ENCODE data around the gene TRAPPC2B. TPM values are rescaled to one million over a fixed set of nuclear protein-coding genes. Genes with fewer than 3 reads are reported as not detected.

The TRAPPC2B gene
- polyA plus RNA-seq, 3 donors = 7.4 to 13.9 (median 11.5) TPM

- intact Hi-C loops (cut with micrococcal nuclease) = loop anchor here (1.0 to 5.0 kb wide), 5 partner anchors 20 to 221 kb away; partner anchors contain the start of genes ZNF749 (in 2 of the 2), ZNF211 (in 1 of the 2), ZNF548 (in 1 of the 2) and ZNF772 (in 1 of the 2)
- H3K4me3 Mint-ChIP-seq = peak within 1 kb of the TSS; percentile 94 to 96
- H4K20me1 ChIP-seq (ENCODE audit: insufficient read depth, low read length) = no peaks in the 10 kb centered on the region
- peak; percentile 87 to 94 (median 90) for DNase-seq
- peak within 1 kb of the TSS; percentile 79 for H3K9ac ChIP-seq (ENCODE audit: insufficient read depth, low read length, poor library complexity, severe bottlenecking)
- peaks cover 14% of the 10 kb centered on the region for H3K4me1 Mint-ChIP-seq
- H3K9me3 Mint-ChIP-seq = peaks cover 14 to 31% (median 21%) of the 10 kb centered on the region in 7 donors
- peak within 1 kb of the TSS; percentile 95 for H3K4me2 ChIP-seq (replicated peaks; ENCODE audit: extremely low read depth, low read length, poor library complexity, severe bottlenecking)
- peak within 1 kb of the TSS; percentile 23 to 95 (median 78) for H3K27ac Mint-ChIP-seq
- peaks cover 14 to 17% of the 10 kb centered on the region in 2 donors for H3K4me1 ChIP-seq (ENCODE audit: control insufficient read depth in 1 of 2, insufficient read depth in 2 of 2, low read length in 2 of 2)
- peak within 1 kb of the TSS; percentile 77 to 95 (median 91) for H3K4me3 ChIP-seq (replicated peaks in 1 of 3; ENCODE audit: low read depth in 2 of 3, low read length in 3 of 3)
- peaks cover 17 to 34% of the 10 kb centered on the region in 2 donors for H3K36me3 ChIP-seq (replicated peaks in 1 of 2; ENCODE audit: control insufficient read depth in 1 of 2, insufficient read depth in 2 of 2, low read length in 2 of 2)
- H3K36me3 Mint-ChIP-seq = peaks cover 27 to 37% of the 10 kb centered on the region in 2 donors
- H3K27me3 Mint-ChIP-seq (ENCODE audit: low read depth in 3 of 3) = peaks cover 0 to 3% (median 0%) of the 10 kb centered on the region in 3 donors
- WGBS (ENCODE audit: insufficient coverage) = under 1% methylated on average over 52 of the region's 55 CpGs
- peak within 1 kb of the TSS; percentile 96 for H2AFZ ChIP-seq (ENCODE audit: insufficient read depth, low read depth, low read length, poor library complexity, severe bottlenecking)
- H3K27ac ChIP-seq (ENCODE audit: low read depth in 1 of 2, low read length in 2 of 2) = peak within 1 kb of the TSS; percentile 10 to 81
- peaks cover 13 to 29% of the 10 kb centered on the region in 2 donors for H3K9me3 ChIP-seq (replicated peaks in 1 of 2; ENCODE audit: control insufficient read depth in 1 of 2, insufficient read depth in 1 of 2, low read length in 2 of 2)
- peaks cover 24% of the 10 kb centered on the region for H3K79me2 ChIP-seq (ENCODE audit: insufficient read depth, low read length)
- no peak for TF ChIP-seq CTCF (IDR thresholded peaks at IDR 0.05)
- H3K27me3 ChIP-seq (ENCODE audit: control insufficient read depth in 2 of 2, insufficient read depth in 2 of 2, low read length in 2 of 2) = no peaks in the 10 kb centered on the region
Observed at GRCh38 chr19:57410877-57411671, 47.7 kb downstream of the TRAPPC2B start, which contains the start of gene ZNF17. Gene ZNF17 (plus strand): TSS chr19:57411161. CDS start chr19:57413616, 2,455 bp downstream.

Other genes with a start within 250 kb of the TRAPPC2B start
- gene USP29, start 243.6 kb upstream of the TRAPPC2B start, polyA plus RNA-seq = not detected
- not detected for gene ZIM3, start 218.3 kb upstream of the TRAPPC2B start, polyA plus RNA-seq
- gene DUXA, start 196.1 kb upstream of the TRAPPC2B start, polyA plus RNA-seq = not detected
- gene ZNF264, start 172.1 kb upstream of the TRAPPC2B start, polyA plus RNA-seq = 1 to 10 TPM; 5.3 to 6.9 (median 5.6) TPM
- gene AURKC, start 132.5 kb upstream of the TRAPPC2B start, polyA plus RNA-seq = under 1 TPM in 2 of 3 donors, not detected in 1; 0.19 to 0.44 TPM
- 1 to 10 TPM; 1.3 to 3.4 (median 3.3) TPM for gene ZNF805, start 122.9 kb upstream of the TRAPPC2B start, polyA plus RNA-seq
- gene ZNF460, start 83.1 kb upstream of the TRAPPC2B start, polyA plus RNA-seq = 1 to 10 TPM; 2.8 to 4.5 (median 3.5) TPM
- 1 to 10 TPM in 1 of 3 donors, under 1 TPM in 2; 0.85 to 1.1 (median 0.99) TPM for gene ZNF543, start 43.1 kb upstream of the TRAPPC2B start, polyA plus RNA-seq
- 1 to 10 TPM in 2 of 3 donors, under 1 TPM in 1; 0.96 to 2.9 (median 1.0) TPM for gene ZNF304, start 12.3 kb upstream of the TRAPPC2B start, polyA plus RNA-seq
- gene ZNF547, start within 50 bp of the TRAPPC2B start, polyA plus RNA-seq = under 1 TPM in 2 of 3 donors, not detected in 1; 0.30 to 0.32 TPM
- 10 to 100 TPM in 1 of 3 donors, 1 to 10 TPM in 2; 4.6 to 20.7 (median 6.0) TPM for gene ZNF548, start 26.3 kb downstream of the TRAPPC2B start, polyA plus RNA-seq
- gene ZNF17, start 47.6 kb downstream of the TRAPPC2B start, polyA plus RNA-seq = 1 to 10 TPM; 1.4 to 3.3 (median 2.3) TPM
- 1 to 10 TPM; 3.4 to 9.0 (median 3.7) TPM for gene ZNF749, start 71.8 kb downstream of the TRAPPC2B start, polyA plus RNA-seq
- under 1 TPM in 2 of 3 donors, not detected in 1; 0.07 to 0.08 TPM for gene VN1R1, start 93.6 kb downstream of the TRAPPC2B start, polyA plus RNA-seq
- gene ZNF772, start 114.0 kb downstream of the TRAPPC2B start, polyA plus RNA-seq = 1 to 10 TPM in 1 of 3 donors, under 1 TPM in 2; 0.32 to 1.2 (median 0.99) TPM
- gene ZNF419, start 124.2 kb downstream of the TRAPPC2B start, polyA plus RNA-seq = 1 to 10 TPM; 1.3 to 1.6 (median 1.4) TPM
- 1 to 10 TPM in 1 of 3 donors, under 1 TPM in 2; 0.87 to 1.6 (median 0.92) TPM for gene ZNF773, start 136.4 kb downstream of the TRAPPC2B start, polyA plus RNA-seq
- gene ZNF549, start 163.8 kb downstream of the TRAPPC2B start, polyA plus RNA-seq = 1 to 10 TPM in 1 of 3 donors, under 1 TPM in 2; 0.54 to 1.5 (median 0.74) TPM
- gene ZNF550, start 196.3 kb downstream of the TRAPPC2B start, polyA plus RNA-seq = 1 to 10 TPM in 1 of 3 donors, under 1 TPM in 2; 0.25 to 2.7 (median 0.65) TPM
- gene ZNF416, start 215.4 kb downstream of the TRAPPC2B start, polyA plus RNA-seq = 1 to 10 TPM in 2 of 3 donors, under 1 TPM in 1; 0.48 to 2.1 (median 1.4) TPM
- 1 to 10 TPM in 2 of 3 donors, under 1 TPM in 1; 0.51 to 1.1 (median 1.0) TPM for gene ZIK1, start 220.6 kb downstream of the TRAPPC2B start, polyA plus RNA-seq
- gene ZNF530, start 236.3 kb downstream of the TRAPPC2B start, polyA plus RNA-seq = 1 to 10 TPM in 1 of 3 donors, under 1 TPM in 2; 0.72 to 1.3 (median 0.84) TPM

All from CD14-positive monocyte (primary cell).